Measurements from ENCODE around the gene KNOP1.
"Not testable (repeated sequence)": the region's sequence is repeated elsewhere in the genome, so short reads cannot be mapped to it uniquely, and the experiment has no call there.

KNOP1 gene

DNA sequence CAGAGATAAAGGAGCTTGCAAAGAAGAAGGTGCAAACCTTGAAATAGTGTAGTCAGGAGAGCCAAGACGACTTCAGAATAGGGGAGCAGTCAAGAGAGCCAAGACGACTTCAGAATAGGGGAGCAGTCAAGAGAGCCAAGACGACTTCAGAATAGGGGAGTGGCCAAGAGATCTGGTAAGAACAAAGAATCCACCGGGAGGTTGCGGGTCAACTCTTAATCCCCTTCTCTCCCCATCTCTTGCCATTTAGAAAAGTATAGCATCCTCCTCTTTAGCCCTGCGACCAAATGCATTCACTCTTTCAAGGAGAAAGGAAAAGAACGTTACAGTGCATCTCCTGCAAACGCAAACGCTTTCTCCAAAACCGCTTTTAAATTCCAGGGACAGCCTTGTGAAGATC, 713 bp downstream of the KNOP1 start:
- POLR2A ChIA-PET: interaction anchor here (0.7 to 2.6 kb wide), 2 partner anchors 21 to 167 kb away, joined by 3 to 6 read pairs; partner anchors contain the start of gene GPRC5B
- TF ChIP-seq L3MBTL2 (conservative IDR thresholded peaks at IDR 0.05): no peak
- TF ChIP-seq BHLHE40 (IDR thresholded peaks at IDR 0.05; ENCODE audit: borderline replicate concordance): no peak
- TF ChIP-seq, protein P1, sequence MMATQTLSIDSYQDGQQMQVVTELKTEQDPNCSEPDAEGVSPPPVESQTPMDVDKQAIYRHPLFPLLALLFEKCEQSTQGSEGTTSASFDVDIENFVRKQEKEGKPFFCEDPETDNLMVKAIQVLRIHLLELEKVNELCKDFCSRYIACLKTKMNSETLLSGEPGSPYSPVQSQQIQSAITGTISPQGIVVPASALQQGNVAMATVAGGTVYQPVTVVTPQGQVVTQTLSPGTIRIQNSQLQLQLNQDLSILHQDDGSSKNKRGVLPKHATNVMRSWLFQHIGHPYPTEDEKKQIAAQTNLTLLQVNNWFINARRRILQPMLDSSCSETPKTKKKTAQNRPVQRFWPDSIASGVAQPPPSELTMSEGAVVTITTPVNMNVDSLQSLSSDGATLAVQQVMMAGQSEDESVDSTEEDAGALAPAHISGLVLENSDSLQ (IDR thresholded peaks at IDR 0.05): no peak
- no peak for TF ChIP-seq ZNF384 (IDR thresholded peaks at IDR 0.05)
- TF ChIP-seq ARNT (IDR thresholded peaks at IDR 0.05): no peak
- no peak for TF ChIP-seq CTBP1 (IDR thresholded peaks at IDR 0.05; ENCODE audit: borderline replicate concordance)
- TF ChIP-seq ELF4 (IDR thresholded peaks at IDR 0.05): no peak
- TF ChIP-seq SP1 (IDR thresholded peaks at IDR 0.05): no peak
- no peak for TF ChIP-seq TARDBP (IDR thresholded peaks at IDR 0.05)
- no peak for TF ChIP-seq NFRKB (IDR thresholded peaks at IDR 0.05)
- TF ChIP-seq FOXM1 (IDR thresholded peaks at IDR 0.05; ENCODE audit: borderline replicate concordance): no peak
- TF ChIP-seq FOXA1 (IDR thresholded peaks at IDR 0.05): no peak
- no peak for TF ChIP-seq SUZ12 (IDR thresholded peaks at IDR 0.05)
- CTCF ChIA-PET: interaction anchor here (0.7 kb wide), 1 partner anchor 169 kb away, joined by 3 read pairs; no protein-coding TSS in a partner anchor
- DNase-seq (ENCODE audit: extremely low spot score): no peak

DNA sequence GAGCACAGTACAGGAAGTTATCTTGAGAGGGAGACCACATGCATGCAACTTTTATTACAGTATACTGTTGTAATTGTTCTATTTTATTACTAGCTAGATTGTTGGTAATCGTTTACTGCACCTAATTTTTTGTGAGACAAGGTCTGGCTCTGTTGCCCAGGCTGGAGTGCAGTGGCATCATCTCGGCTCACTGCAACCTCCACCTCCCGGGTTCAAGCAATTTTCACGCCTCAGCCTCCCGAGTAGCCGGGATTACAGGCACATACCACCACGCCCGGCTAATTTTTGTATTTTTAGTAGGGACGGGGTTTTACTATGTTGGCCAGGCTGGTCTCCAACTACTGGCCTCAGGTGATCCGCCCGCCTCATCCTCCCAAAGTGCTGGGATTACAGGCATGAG, 1.3 kb downstream of the KNOP1 start:
- POLR2A ChIA-PET; DNase-seq (ENCODE audit: extremely low spot score); CTCF ChIA-PET: not testable (repeated sequence)

DNA sequence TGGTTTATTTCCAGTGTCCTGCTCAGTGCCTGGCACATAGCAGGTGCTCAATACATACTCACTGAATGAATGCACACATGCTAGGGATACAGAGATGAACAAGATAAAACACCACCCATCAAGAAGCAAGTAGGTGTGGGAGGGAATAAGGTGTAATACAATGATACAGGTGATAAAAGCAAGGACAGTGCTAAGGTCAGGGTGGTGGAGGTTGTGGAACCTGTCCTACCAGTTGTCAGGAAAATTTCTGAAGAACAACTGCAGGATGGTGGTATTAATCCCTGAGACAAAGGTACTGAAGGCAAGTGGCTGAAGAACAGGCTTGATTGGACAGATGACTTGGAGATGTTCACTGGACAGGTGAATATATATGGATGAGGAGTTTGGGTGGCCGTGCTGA, 1.8 kb downstream of the KNOP1 start:
- TF ChIP-seq SUZ12 (IDR thresholded peaks at IDR 0.05): no peak
- TF ChIP-seq ARNT (IDR thresholded peaks at IDR 0.05): no peak
- TF ChIP-seq FOXA1 (IDR thresholded peaks at IDR 0.05): no peak
- no peak for TF ChIP-seq CTBP1 (IDR thresholded peaks at IDR 0.05; ENCODE audit: borderline replicate concordance)
- no peak for TF ChIP-seq LEF1 (IDR thresholded peaks at IDR 0.05; ENCODE audit: borderline replicate concordance)
- no peak for TF ChIP-seq HDGF (IDR thresholded peaks at IDR 0.05; ENCODE audit: borderline replicate concordance)
- TF ChIP-seq ZNF384 (IDR thresholded peaks at IDR 0.05): no peak
- TF ChIP-seq FOXM1 (IDR thresholded peaks at IDR 0.05; ENCODE audit: borderline replicate concordance): no peak
- TF ChIP-seq SP1 (IDR thresholded peaks at IDR 0.05): no peak
- TF ChIP-seq, protein P1 (IDR thresholded peaks at IDR 0.05): no peak
- TF ChIP-seq ELF4 (IDR thresholded peaks at IDR 0.05): no peak
- no peak for TF ChIP-seq TARDBP (IDR thresholded peaks at IDR 0.05)
- TF ChIP-seq BHLHE40 (IDR thresholded peaks at IDR 0.05; ENCODE audit: borderline replicate concordance): no peak
- no peak for TF ChIP-seq FOXK2 (IDR thresholded peaks at IDR 0.05)
- no peak for TF ChIP-seq L3MBTL2 (conservative IDR thresholded peaks at IDR 0.05)
- no peak for TF ChIP-seq NFRKB (IDR thresholded peaks at IDR 0.05)
- CTCF ChIA-PET: no interaction called here
- POLR2A ChIA-PET: no interaction called here
- no peak for DNase-seq (ENCODE audit: extremely low spot score)

DNA sequence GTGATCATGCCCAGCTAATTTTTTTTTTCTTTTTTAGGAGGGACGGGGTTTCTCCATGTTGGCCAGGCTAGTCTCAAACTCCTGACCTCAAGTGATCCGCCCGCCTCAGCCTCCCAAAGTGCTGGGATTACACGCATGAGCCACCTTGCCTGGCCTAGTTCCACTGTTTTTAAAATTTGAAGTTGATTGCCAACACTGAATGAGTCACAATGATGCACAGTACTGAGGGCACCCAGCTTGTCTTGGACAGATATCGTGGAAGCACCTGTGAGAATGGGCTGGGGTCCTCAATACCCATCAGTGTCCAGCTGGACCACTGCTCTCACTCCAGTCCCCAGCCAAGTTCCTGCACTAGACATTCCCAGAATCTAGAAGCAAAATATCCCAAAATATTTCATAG, 2.5 kb downstream of the KNOP1 start:
- CTCF ChIA-PET: no interaction called here
- DNase-seq (ENCODE audit: extremely low spot score): no peak
- TF ChIP-seq TARDBP (IDR thresholded peaks at IDR 0.05) (no peak), SP1 (IDR thresholded peaks at IDR 0.05) (no peak), SUZ12 (IDR thresholded peaks at IDR 0.05) (no peak), NFRKB (IDR thresholded peaks at IDR 0.05) (no peak), ZNF384 (IDR thresholded peaks at IDR 0.05) (no peak), FOXK2 (IDR thresholded peaks at IDR 0.05) (no peak), ELF4 (IDR thresholded peaks at IDR 0.05) (no peak), LEF1 (IDR thresholded peaks at IDR 0.05; ENCODE audit: borderline replicate concordance) (no peak), HDGF (IDR thresholded peaks at IDR 0.05; ENCODE audit: borderline replicate concordance) (no peak), CTBP1 (IDR thresholded peaks at IDR 0.05; ENCODE audit: borderline replicate concordance) (no peak), BHLHE40 (IDR thresholded peaks at IDR 0.05; ENCODE audit: borderline replicate concordance) (no peak), FOXA1 (IDR thresholded peaks at IDR 0.05) (no peak), ARNT (IDR thresholded peaks at IDR 0.05) (no peak), L3MBTL2 (conservative IDR thresholded peaks at IDR 0.05) (no peak), FOXM1 (IDR thresholded peaks at IDR 0.05; ENCODE audit: borderline replicate concordance) (no peak)
- TF ChIP-seq, protein P1 (IDR thresholded peaks at IDR 0.05): no peak
- POLR2A ChIA-PET: no interaction called here

DNA sequence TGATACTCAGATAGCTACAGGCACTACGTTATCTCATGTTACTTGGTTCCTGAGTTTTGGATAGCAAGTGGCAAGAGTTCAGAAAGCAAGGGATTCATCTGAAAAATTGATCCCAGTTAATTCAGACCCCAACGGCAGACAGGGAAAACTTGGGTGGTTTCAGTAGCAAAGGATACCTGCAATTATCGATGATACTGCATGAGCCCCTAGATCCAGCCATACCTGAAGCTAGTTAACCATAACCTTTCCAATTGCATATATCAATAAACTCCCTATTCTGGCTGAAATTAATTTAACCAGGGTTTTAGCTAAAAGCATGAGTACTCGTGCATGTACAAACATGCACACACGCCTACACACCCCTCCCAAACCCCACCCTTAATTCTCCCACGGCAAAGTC, 4.3 kb downstream of the KNOP1 start:
- no peak for DNase-seq (ENCODE audit: extremely low spot score)
- ChIA-PET CTCF (no interaction called here), POLR2A (interaction anchor here (0.9 kb wide), 1 partner anchor 14 kb away, joined by 3 read pairs; no protein-coding TSS in a partner anchor)
- TF ChIP-seq SUZ12 (IDR thresholded peaks at IDR 0.05) (no peak), SP1 (IDR thresholded peaks at IDR 0.05) (no peak), FOXM1 (IDR thresholded peaks at IDR 0.05; ENCODE audit: borderline replicate concordance) (no peak), FOXA1 (IDR thresholded peaks at IDR 0.05) (no peak), FOXK2 (IDR thresholded peaks at IDR 0.05) (no peak), ZNF384 (IDR thresholded peaks at IDR 0.05) (no peak), BHLHE40 (IDR thresholded peaks at IDR 0.05; ENCODE audit: borderline replicate concordance) (no peak), NFRKB (IDR thresholded peaks at IDR 0.05) (no peak), ARNT (IDR thresholded peaks at IDR 0.05) (no peak)

DNA sequence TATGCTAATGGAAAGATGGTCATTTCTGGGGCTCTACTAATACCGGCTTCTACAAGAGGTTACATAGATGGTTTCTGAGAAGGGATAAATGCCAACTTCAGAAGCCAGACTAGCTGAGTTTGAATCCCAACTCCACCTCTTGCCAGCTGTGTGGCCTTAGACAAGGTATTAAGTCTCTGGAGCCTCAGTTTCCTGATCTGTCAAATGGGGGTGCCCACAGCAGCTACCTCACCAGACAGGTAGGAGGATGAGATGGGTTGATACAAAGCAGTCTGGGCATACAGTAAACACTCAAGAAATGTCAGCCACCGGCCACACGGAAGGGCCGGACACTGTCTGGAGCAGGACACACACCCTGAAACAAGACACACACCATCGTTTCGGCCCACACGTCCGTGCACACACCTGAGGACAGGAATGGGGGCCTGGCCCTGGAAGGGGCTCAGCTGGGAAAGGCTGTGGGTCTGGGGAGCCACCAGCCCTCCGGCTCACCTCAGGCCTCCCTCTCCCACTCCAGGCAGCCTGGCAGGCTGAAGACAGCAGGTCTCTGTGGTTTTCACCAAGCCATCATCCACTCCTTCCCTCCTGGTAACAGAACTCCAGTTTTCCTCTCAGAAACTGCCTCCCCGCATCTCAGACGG, 5.5 kb downstream of the KNOP1 start:
- ChIA-PET CTCF (no interaction called here), POLR2A (no interaction called here)
- TF ChIP-seq ZNF384 (IDR thresholded peaks at IDR 0.05) (no peak), L3MBTL2 (conservative IDR thresholded peaks at IDR 0.05) (no peak)
- no peak for DNase-seq (ENCODE audit: extremely low spot score)
